CD14-positive monocyte (primary cell): ENCODE data around the gene VPS33A. TPM values are rescaled to one million over a fixed set of nuclear protein-coding genes. Genes with fewer than 3 reads are reported as not detected.
A peak's percentile ranks its signal among the peaks of the same experiment; 100 is the strongest.

Experiments
- DNase-seq, 3 donors: peaks; one replicate each; pipeline ENCODE4 v3.0.0-alpha.2; 2011 to 2022
- H2AFZ ChIP-seq: 2 replicates; pipeline ENCODE4 v1.6.0; 2012; ENCODE audit warnings: mild to moderate bottlenecking, low read depth, low read length, inconsistent platforms; ENCODE audit not compliant: insufficient read depth, poor library complexity, severe bottlenecking
- H3K27ac ChIP-seq, 2 donors: 1 replicate in 1 of 2; 2 replicates in 1 of 2; pipeline ENCODE4 v1.5.1; 2012 to 2013; ENCODE audit warnings: low read length in 2 of 2, control low read depth in 1 of 2, inconsistent platforms in 1 of 2, low read depth in 1 of 2, mild to moderate bottlenecking in 1 of 2
- H3K27me3 ChIP-seq, 2 donors: one replicate each; pipeline versions ENCODE4 v1.6.0 to v1.6.1; 2011 to 2013; ENCODE audit warnings: low read length in 2 of 2; ENCODE audit not compliant: control insufficient read depth in 2 of 2, insufficient read depth in 2 of 2
- H3K36me3 ChIP-seq, 2 donors: replicated peaks in 1 of 2; 1 replicate in 1 of 2; 2 replicates in 1 of 2; pipeline versions ENCODE4 v1.5.1 to v1.6.1; 2012 to 2013; ENCODE audit warnings: low read length in 2 of 2, control low read depth in 1 of 2, inconsistent platforms in 1 of 2, mild to moderate bottlenecking in 1 of 2; ENCODE audit not compliant: insufficient read depth in 2 of 2, control insufficient read depth in 1 of 2
- H3K4me1 ChIP-seq, 2 donors: 1 replicate in 1 of 2; 2 replicates in 1 of 2; pipeline versions ENCODE4 v1.5.1 to v1.6.1; 2012 to 2013; ENCODE audit warnings: low read length in 2 of 2, control low read depth in 1 of 2, inconsistent platforms in 1 of 2, mild to moderate bottlenecking in 1 of 2, moderate library complexity in 1 of 2; ENCODE audit not compliant: insufficient read depth in 2 of 2, control insufficient read depth in 1 of 2
- H3K4me2 ChIP-seq: replicated peaks from 2 replicates; pipeline ENCODE3; 2012; ENCODE audit warnings: low read length, moderate library complexity, mild to moderate bottlenecking; ENCODE audit not compliant: poor library complexity, severe bottlenecking; ENCODE audit errors: extremely low read depth
- H3K4me3 ChIP-seq, 3 experiments: fragments of 200-600 bp in 1 of 3; sonication (generic) in 1 of 3; replicated peaks in 1 of 3; 1 replicate in 2 of 3; 2 replicates in 1 of 3; pipeline ENCODE4 v1.5.1; 2011 to 2013; ENCODE audit warnings: low read length in 3 of 3, mild to moderate bottlenecking in 3 of 3, control low read depth in 2 of 3, low read depth in 2 of 3, inconsistent platforms in 1 of 3, moderate library complexity in 1 of 3
- H3K79me2 ChIP-seq: 2 replicates; pipeline ENCODE4 v1.6.0; 2012; ENCODE audit warnings: mild to moderate bottlenecking, control low read depth, inconsistent platforms, low read length, moderate library complexity; ENCODE audit not compliant: insufficient read depth
- H3K9ac ChIP-seq: 2 replicates; pipeline ENCODE4 v1.6.0; 2017; ENCODE audit warnings: low read length, mild to moderate bottlenecking; ENCODE audit not compliant: insufficient read depth, poor library complexity, severe bottlenecking
- H3K9me3 ChIP-seq, 2 donors: replicated peaks in 1 of 2; 1 replicate in 1 of 2; 2 replicates in 1 of 2; pipeline versions ENCODE4 v1.5.1 to v1.6.1; 2012 to 2013; ENCODE audit warnings: low read length in 2 of 2, control low read depth in 1 of 2; ENCODE audit not compliant: control insufficient read depth in 1 of 2, insufficient read depth in 1 of 2
- H4K20me1 ChIP-seq: 2 replicates; pipeline ENCODE4 v1.6.0; 2012; ENCODE audit warnings: mild to moderate bottlenecking, low read length, control low read depth, moderate library complexity; ENCODE audit not compliant: insufficient read depth
- H3K27ac Mint-ChIP-seq, 7 donors: one replicate each; pipeline ENCODE4 v1.8.0; 2020; ENCODE audit warnings: mild to moderate bottlenecking in 7 of 7, mixed read lengths in 7 of 7, moderate library complexity in 6 of 7, inconsistent platforms in 2 of 7
- H3K27me3 Mint-ChIP-seq, 3 donors: one replicate each; pipeline ENCODE4 v1.8.0; 2021 to 2022; ENCODE audit warnings: low read depth in 3 of 3, mild to moderate bottlenecking in 3 of 3, mixed read lengths in 3 of 3, moderate library complexity in 3 of 3, inconsistent platforms in 1 of 3
- H3K36me3 Mint-ChIP-seq, 2 donors: one replicate each; pipeline ENCODE4 v1.8.0; 2020; ENCODE audit warnings: mixed read lengths in 2 of 2, inconsistent platforms in 1 of 2, mild to moderate bottlenecking in 1 of 2
- H3K4me1 Mint-ChIP-seq: one replicate; pipeline ENCODE4 v1.8.0; 2020; ENCODE audit warnings: mild to moderate bottlenecking, mixed read lengths
- H3K4me3 Mint-ChIP-seq, 2 donors: one replicate each; pipeline ENCODE4 v1.8.0; 2020; ENCODE audit warnings: mild to moderate bottlenecking in 2 of 2, mixed read lengths in 2 of 2, moderate library complexity in 1 of 2
- H3K9me3 Mint-ChIP-seq, 7 donors: one replicate each; pipeline ENCODE4 v1.8.0; 2020 to 2022; ENCODE audit warnings: mixed read lengths in 7 of 7, mild to moderate bottlenecking in 6 of 7, moderate library complexity in 6 of 7, inconsistent platforms in 2 of 7
- WGBS: methylation state at CpG from one replicate; pipeline ENCODE4 v1.1.5; 2013; ENCODE audit warnings: missing lambda C conversion rate; ENCODE audit not compliant: insufficient coverage; 5-methylcytosine and 5-hydroxymethylcytosine counted together
- intact Hi-C, 2 donors: fragments of 100-400 bp; cut with micrococcal nuclease; formaldehyde crosslinking; loops; one replicate each; pipeline versions ENCODE4 v1.15.0 to v1.15.1; 2023
- polyA plus RNA-seq, 3 donors: library from polyadenylated mRNA; depleted of rRNA in 1 of 3; unstranded in 2 of 3; stranded (reverse) in 1 of 3; fragments of 300-500 nt in 2 of 3; fragments of >200 nt in 1 of 3; fragmentation: Illumina TruSeq in 2 of 3; gene quantifications; 1 replicate in 2 of 3; 2 replicates in 1 of 3; pipeline ENCODE4 v1.2.3, GENCODE V29; 2012 to 2021
- TF ChIP-seq, protein P1 (sequence below): fragments of 200-600 bp; IDR thresholded peaks from one replicate; pipeline ENCODE4 v1.8.0; 2022; ENCODE audit warnings: antibody characterized with exemption, mild to moderate bottlenecking

VPS33A gene
- polyA plus RNA-seq, 3 donors: 15.3 to 33.1 (median 32.9) TPM

DNA sequence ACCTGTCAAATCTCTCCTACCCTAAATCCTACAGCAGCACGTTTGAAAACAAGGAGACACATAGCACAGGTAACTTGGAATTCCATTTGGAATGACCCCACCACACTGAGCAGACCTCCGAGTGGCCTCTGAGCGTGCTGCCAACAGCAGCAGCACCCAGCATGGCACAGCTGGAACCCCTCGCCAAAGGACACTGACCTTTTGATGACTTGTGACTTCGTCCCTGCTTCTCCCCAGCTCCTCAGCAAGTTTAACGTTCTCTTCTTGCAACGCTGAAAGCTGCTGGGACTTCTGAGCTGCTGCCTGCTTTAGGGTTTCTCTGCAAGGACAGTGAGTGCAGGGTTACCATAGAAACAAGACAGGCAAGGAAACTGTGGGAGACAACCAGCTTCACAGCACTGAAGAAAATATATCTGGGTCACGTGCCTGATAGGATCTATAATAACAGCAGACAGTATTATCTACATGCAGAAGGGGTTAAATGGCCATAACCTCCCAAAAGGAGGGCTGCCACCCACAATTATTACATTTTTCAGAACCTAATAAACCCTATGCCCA is 43.3 kb upstream of the VPS33A start:
- Mint-ChIP-seq H3K4me3 (no peak overlapping the region), H3K4me1 (no peaks in the 10 kb centered on the region), H3K9me3 (peaks cover 0 to 2% (median 0%) of the 10 kb centered on the region in 7 donors), H3K27me3 (no peaks in the 10 kb centered on the region), H3K36me3 (peaks cover 73 to 86% of the 10 kb centered on the region in 2 donors), H3K27ac (peak overlapping the region in 2 of 7 donors; percentile 43 to 52)
- whole genome bisulfite sequencing: 96% methylated on average over 8 of the region's 8 CpGs
- no peak for DNase-seq
- Histone ChIP-seq H3K4me3 (no peak overlapping the region), H2AFZ (no peak overlapping the region), H3K9me3 (no peaks in the 10 kb centered on the region), H4K20me1 (no peaks in the 10 kb centered on the region), H3K4me1 (no peaks in the 10 kb centered on the region), H3K4me2 (no peak overlapping the region), H3K27ac (no peak overlapping the region), H3K9ac (no peak overlapping the region), H3K27me3 (no peaks in the 10 kb centered on the region), H3K79me2 (no peaks in the 10 kb centered on the region), H3K36me3 (peaks cover 77 to 96% of the 10 kb centered on the region in 2 donors)
- TF ChIP-seq, protein P1, sequence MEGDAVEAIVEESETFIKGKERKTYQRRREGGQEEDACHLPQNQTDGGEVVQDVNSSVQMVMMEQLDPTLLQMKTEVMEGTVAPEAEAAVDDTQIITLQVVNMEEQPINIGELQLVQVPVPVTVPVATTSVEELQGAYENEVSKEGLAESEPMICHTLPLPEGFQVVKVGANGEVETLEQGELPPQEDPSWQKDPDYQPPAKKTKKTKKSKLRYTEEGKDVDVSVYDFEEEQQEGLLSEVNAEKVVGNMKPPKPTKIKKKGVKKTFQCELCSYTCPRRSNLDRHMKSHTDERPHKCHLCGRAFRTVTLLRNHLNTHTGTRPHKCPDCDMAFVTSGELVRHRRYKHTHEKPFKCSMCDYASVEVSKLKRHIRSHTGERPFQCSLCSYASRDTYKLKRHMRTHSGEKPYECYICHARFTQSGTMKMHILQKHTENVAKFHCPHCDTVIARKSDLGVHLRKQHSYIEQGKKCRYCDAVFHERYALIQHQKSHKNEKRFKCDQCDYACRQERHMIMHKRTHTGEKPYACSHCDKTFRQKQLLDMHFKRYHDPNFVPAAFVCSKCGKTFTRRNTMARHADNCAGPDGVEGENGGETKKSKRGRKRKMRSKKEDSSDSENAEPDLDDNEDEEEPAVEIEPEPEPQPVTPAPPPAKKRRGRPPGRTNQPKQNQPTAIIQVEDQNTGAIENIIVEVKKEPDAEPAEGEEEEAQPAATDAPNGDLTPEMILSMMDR: no peak
- intact Hi-C loops: no loop called here

DNA sequence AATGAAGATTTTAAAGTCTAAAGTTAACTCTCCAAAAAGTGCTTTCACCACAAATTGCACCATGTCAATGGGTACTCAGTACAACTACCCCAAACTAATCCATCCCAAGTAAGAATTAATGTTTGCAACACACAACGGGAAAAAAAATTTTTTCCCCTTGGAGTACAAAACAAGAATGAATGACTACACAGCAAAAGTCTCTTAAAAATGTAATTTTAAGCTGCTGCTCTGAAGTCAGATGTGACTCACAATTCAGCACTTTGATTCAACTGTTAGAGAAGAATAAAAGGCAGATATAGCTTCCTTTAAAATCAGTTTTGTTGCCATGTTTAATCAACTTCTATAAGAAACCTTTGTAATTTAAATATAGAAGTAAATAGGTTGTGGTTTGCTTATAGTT is 42.5 kb upstream of the VPS33A start:
- intact Hi-C loops: no loop called here
- H3K27me3 ChIP-seq: no peaks in the 10 kb centered on the region
- no peaks in the 10 kb centered on the region for H3K9me3 ChIP-seq
- no peak for DNase-seq
- H3K4me1 ChIP-seq: no peaks in the 10 kb centered on the region
- H3K27ac ChIP-seq: no peak overlapping the region
- H3K4me1 Mint-ChIP-seq: no peaks in the 10 kb centered on the region
- no peak overlapping the region for H3K27ac Mint-ChIP-seq
- TF ChIP-seq, protein P1: no peak
- H2AFZ ChIP-seq: no peak overlapping the region
- peaks cover 76 to 97% of the 10 kb centered on the region in 2 donors for H3K36me3 ChIP-seq
- H3K9ac ChIP-seq: no peak overlapping the region
- no peaks in the 10 kb centered on the region for H3K79me2 ChIP-seq
- no peak overlapping the region for H3K4me2 ChIP-seq
- H3K36me3 Mint-ChIP-seq: peaks cover 74 to 86% of the 10 kb centered on the region in 2 donors
- no peaks in the 10 kb centered on the region for H4K20me1 ChIP-seq
- H3K27me3 Mint-ChIP-seq: no peaks in the 10 kb centered on the region
- WGBS: no CpG with 5 or more reads among the region's 1 CpG
- H3K4me3 ChIP-seq: no peak overlapping the region
- H3K9me3 Mint-ChIP-seq: peaks cover 0 to 2% (median 0%) of the 10 kb centered on the region in 7 donors
- no peak overlapping the region for H3K4me3 Mint-ChIP-seq
